Ectodermal cell (in vitro differentiated cells): ENCODE measurements around the gene ULK1. TPM values are rescaled to one million over a fixed set of nuclear protein-coding genes. Genes with fewer than 3 reads are reported as not detected.

Experiments
- H3K27ac ChIP-seq: 2 replicates; pipeline ENCODE4 v1.7.0; 2013; ENCODE audit warnings: mild to moderate bottlenecking, low read depth, low read length; ENCODE audit not compliant: insufficient read depth, poor library complexity, severe bottlenecking
- H3K27me3 ChIP-seq: 2 replicates; pipeline ENCODE4 v1.7.0; 2013; ENCODE audit warnings: mild to moderate bottlenecking, low read length; ENCODE audit not compliant: insufficient read depth, control insufficient read depth, poor library complexity, severe bottlenecking
- H3K36me3 ChIP-seq: one replicate; pipeline ENCODE4 v1.7.0; 2013; ENCODE audit warnings: low read length; ENCODE audit not compliant: control insufficient read depth, insufficient read depth
- H3K4me1 ChIP-seq: one replicate; pipeline ENCODE4 v1.7.0; 2013; ENCODE audit warnings: low read length; ENCODE audit not compliant: control insufficient read depth, insufficient read depth
- H3K4me3 ChIP-seq: 2 replicates; pipeline ENCODE4 v1.7.0; 2013; ENCODE audit warnings: low read depth, low read length, control low read depth; ENCODE audit not compliant: insufficient read depth
- H3K9me3 ChIP-seq: 2 replicates; pipeline ENCODE4 v1.7.0; 2013; ENCODE audit warnings: mild to moderate bottlenecking, low read length, moderate library complexity; ENCODE audit not compliant: control insufficient read depth
- WGBS, 2 experiments: methylation state at CpG; one replicate each; pipeline ENCODE4 v1.1.7; 2013; ENCODE audit warnings: missing lambda C conversion rate in 2 of 2; 5-methylcytosine and 5-hydroxymethylcytosine counted together
- polyA plus RNA-seq, 4 experiments: library from polyadenylated mRNA; stranded (reverse); fragments of 50-300 nt; gene quantifications; one replicate each; pipeline ENCODE4 v1.2.3, GENCODE V29; 2013

ULK1 gene
- polyA plus RNA-seq (2013, experiment 1 of 4), result 57.1 TPM
- polyA plus RNA-seq (2013, experiment 2 of 4), result 58.6 TPM
- 42.2 TPM for polyA plus RNA-seq (2013, experiment 3 of 4)
- 45.0 TPM for polyA plus RNA-seq (2013, experiment 4 of 4)

DNA sequence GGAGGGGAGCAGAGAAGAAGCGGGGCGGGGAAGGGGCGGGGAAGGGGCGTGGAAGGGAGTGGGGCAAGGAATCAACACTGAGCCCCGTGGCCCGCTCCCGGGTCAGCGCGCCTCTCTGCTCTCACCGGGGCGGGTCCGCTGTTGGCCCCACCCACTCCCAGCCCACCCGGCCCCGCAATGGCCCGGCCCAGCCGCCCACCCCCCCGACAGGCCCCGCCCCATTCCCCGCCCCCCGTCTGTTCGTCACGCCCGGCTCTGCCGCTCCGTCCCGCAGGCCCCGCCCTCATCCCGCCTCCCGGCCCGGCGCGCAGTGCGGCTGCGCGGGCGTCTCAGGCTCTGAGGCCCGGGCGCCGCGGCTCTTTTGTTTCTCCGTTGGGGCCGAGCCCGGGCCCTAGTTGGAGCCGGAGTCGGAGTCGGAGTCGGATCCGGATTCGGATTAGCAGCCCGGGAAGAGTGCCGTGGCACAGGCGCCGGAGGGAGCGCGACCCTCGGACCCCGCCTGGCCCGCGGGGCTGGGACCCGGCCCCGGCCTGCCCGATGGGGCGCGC, at the start of gene ULK1:
ULK1 (plus strand) TSS at position 310 of the 548 bp plus-strand sequence. CDS start 380 bp downstream, outside the sequence.
- Histone ChIP-seq H3K27ac (no peak within 1 kb of the TSS), H3K4me1 (peaks cover 13% of the 10 kb centered on the region), H3K27me3 (no peaks in the 10 kb centered on the region), H3K36me3 (peaks cover 4% of the 10 kb centered on the region), H3K9me3 (no peaks in the 10 kb centered on the region), H3K4me3 (peak within 1 kb of the TSS; percentile 60)
- WGBS, 2 experiments, result 0% methylated on average over 62 to 64 of the region's 64 CpGs

DNA sequence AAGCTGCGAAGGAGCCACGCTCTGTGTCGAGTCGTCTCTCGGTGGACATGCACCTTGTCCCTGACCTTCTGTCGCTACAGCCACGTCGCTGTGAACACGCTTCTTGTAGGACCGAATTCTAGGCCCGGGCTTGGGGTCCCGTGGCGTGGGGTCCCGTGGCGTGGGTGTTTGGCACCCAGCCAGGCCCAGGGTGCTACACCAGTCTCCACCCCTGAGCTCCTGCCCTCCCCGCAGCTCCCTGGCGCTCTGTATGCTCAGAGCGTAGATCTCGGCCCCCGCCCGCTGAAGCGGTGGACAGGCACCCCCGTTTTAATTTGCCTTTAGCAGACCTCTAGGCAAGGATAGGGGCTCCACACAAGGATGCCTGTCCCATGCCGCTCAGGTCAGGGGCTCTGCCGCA, 49.8 kb upstream of the ULK1 start:
- 96% methylated on average over 25 of the region's 25 CpGs for WGBS, 2 experiments

DNA sequence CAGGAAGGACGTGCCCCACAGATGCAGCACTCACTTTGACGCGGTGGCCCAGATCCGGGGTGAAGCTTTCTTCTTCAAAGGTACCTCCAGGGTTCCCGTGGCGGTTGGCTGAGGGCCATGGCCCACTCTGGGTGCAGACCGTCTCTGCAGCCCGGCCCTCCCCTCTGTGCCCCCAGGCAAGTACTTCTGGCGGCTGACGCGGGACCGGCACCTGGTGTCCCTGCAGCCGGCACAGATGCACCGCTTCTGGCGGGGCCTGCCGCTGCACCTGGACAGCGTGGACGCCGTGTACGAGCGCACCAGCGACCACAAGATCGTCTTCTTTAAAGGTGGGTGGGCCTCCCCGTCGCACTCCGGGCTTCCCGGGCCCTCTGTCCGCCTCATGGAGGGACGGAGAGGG, 49.3 kb upstream of the ULK1 start:
- Histone ChIP-seq H3K4me1 (no peaks in the 10 kb centered on the region), H3K9me3 (no peaks in the 10 kb centered on the region), H3K27me3 (no peaks in the 10 kb centered on the region), H3K4me3 (no peak overlapping the region), H3K27ac (no peak overlapping the region), H3K36me3 (no peaks in the 10 kb centered on the region)
- WGBS, 2 experiments, result 93 to 95% methylated on average over 29 of the region's 29 CpGs

More for the DNA sequence above, 49.8 kb upstream of the ULK1 start:
- Histone ChIP-seq H3K4me1 (no peaks in the 10 kb centered on the region), H3K27ac (no peak overlapping the region), H3K4me3 (no peak overlapping the region), H3K27me3 (no peaks in the 10 kb centered on the region), H3K9me3 (no peaks in the 10 kb centered on the region), H3K36me3 (no peaks in the 10 kb centered on the region)

DNA sequence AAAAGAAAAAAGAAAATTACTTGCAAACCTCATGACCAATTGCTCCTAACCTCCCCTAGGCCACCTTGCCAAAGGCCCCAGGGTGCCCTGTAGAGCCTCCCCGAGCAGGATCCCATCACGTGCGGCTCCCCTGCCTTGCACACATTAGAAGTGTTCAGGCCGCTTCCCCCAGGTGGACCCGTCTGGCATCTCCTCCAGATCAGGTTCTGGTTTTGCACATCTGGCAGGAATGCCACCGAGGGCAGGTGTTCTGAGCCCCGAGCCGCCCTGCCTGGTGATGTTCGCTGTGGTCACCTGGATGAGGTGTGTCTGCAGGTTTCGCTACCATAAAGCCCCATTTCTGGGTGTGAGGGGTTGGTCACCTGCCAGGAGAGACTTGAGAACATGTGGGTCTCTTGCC, 47.0 kb upstream of the ULK1 start:
- Histone ChIP-seq H3K9me3 (no peaks in the 10 kb centered on the region), H3K4me1 (no peaks in the 10 kb centered on the region), H3K36me3 (no peaks in the 10 kb centered on the region), H3K4me3 (no peak overlapping the region), H3K27ac (no peak overlapping the region), H3K27me3 (no peaks in the 10 kb centered on the region)
- WGBS, 2 experiments, result 93 to 96% methylated on average over 10 of the region's 10 CpGs

DNA sequence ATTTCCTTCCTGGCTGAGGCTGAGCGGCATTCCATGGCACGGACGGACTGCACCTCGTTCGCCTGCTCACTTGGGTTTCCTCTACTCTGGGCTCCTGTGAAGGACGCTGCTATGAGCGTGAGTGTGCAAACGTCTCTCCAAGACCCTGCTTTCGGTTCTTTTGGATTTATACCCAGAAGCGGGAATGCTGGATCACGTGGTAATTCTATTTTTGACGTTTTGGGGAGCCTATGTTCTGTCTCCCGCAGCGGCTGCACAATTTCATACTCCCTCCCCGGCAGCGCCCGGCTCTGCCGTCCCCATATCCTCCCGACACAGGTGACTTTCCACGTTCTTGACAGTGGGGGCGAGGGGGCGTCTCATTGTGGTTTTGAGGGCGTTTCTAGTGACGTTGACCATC, 45.7 kb upstream of the ULK1 start:
- WGBS, 2 experiments, result 95 to 96% methylated on average over 24 of the region's 24 CpGs
- no peaks in the 10 kb centered on the region for H3K36me3 ChIP-seq

DNA sequence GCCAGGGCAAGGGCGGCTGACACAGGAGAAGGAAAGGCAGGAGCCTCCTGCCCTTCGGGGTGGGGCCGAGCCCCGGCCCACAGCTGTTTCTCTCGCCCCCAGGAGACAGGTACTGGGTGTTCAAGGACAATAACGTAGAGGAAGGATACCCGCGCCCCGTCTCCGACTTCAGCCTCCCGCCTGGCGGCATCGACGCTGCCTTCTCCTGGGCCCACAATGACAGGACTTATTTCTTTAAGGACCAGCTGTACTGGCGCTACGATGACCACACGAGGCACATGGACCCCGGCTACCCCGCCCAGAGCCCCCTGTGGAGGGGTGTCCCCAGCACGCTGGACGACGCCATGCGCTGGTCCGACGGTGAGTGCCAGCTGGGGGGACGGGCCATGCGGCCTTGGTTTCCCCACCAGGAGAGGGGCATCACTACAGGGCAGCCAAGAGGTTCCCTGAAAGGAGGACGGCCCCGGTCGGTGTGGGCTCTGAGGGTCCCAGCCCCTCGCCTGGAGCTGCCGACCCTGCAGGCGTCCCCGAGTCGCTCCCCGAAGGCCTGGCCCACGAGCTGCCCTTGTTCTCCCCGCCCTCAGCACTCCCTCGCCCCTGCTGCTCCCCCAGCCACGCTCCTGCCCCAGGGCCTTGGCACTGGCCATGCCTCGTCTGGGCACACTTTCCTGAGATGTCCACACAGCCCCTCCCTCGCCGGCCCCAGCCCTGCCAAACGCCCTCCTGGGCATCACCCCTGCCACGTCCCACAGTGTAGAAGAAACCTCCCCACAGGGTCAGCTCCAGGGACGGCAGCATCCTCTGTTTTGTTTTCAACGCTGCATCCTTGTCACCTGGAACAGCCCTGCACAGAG, 44.5 kb upstream of the ULK1 start:
- Histone ChIP-seq H3K36me3 (no peaks in the 10 kb centered on the region), H3K27ac (no peak overlapping the region), H3K4me1 (no peaks in the 10 kb centered on the region), H3K4me3 (no peak overlapping the region), H3K27me3 (no peaks in the 10 kb centered on the region), H3K9me3 (no peaks in the 10 kb centered on the region)
- WGBS, 2 experiments, result 94 to 95% methylated on average over 47 of the region's 47 CpGs

More for the DNA sequence above, 45.7 kb upstream of the ULK1 start:
- Histone ChIP-seq H3K4me1 (no peaks in the 10 kb centered on the region), H3K4me3 (no peak overlapping the region), H3K27ac (no peak overlapping the region), H3K9me3 (no peaks in the 10 kb centered on the region), H3K27me3 (no peaks in the 10 kb centered on the region)

DNA sequence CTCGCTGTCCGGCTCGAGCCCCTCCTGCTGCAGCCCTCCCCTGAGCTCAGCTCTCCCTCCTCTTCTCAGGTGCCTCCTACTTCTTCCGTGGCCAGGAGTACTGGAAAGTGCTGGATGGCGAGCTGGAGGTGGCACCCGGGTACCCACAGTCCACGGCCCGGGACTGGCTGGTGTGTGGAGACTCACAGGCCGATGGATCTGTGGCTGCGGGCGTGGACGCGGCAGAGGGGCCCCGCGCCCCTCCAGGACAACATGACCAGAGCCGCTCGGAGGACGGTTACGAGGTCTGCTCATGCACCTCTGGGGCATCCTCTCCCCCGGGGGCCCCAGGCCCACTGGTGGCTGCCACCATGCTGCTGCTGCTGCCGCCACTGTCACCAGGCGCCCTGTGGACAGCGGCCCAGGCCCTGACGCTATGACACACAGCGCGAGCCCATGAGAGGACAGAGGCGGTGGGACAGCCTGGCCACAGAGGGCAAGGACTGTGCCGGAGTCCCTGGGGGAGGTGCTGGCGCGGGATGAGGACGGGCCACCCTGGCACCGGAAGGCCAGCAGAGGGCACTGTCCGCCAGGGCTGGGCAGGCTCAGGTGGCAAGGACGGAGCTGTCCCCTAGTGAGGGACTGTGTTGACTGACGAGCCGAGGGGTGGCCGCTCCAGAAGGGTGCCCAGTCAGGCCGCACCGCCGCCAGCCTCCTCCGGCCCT, 43.4 kb upstream of the ULK1 start:
- H3K4me3 ChIP-seq, result no peak overlapping the region
- no peaks in the 10 kb centered on the region for H3K9me3 ChIP-seq
- WGBS, 2 experiments, result 83 to 86% methylated on average over 41 of the region's 41 CpGs
- no peaks in the 10 kb centered on the region for H3K27me3 ChIP-seq
- H3K36me3 ChIP-seq, result no peaks in the 10 kb centered on the region
- no peaks in the 10 kb centered on the region for H3K4me1 ChIP-seq
- no peak overlapping the region for H3K27ac ChIP-seq

DNA sequence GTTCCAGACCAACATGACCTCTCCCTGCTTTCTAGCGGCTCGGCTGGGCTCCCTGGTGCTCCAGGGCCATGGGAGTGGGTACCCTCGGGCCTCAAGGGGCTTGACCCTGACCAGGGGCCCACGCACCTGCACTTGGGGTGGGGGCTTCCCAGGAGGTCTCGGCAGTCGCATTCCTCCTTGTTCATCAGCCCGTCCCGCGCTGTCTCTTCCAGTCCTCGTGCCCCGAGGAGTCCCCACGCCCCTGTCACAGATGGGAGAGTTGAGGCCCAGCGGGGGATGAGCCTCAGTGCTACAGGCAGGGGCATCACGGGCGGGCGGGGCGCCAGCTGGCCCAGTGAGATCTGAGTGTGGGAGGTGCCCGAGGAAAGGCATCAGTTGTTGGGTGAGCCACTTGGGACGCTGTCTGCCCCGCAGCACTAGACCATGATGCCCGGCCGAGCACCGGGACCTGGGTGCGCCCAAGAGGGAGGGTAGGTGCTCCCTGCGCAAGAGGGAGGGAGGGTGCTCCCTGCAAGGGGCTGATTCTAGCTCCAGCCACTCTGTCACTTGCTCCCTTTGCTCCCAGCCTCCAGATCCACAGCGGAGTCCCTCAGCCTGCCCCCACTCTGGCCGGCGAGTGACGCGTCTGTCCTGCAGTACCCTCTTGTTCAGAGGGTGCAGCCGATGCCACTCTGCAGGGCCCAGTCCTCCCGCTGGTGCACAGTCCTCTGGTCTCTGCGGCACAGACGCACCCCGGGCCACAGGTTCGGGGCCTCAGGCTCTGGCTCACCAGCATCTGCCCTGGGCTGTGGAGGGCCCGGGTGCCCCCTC, 42.5 kb upstream of the ULK1 start:
- Histone ChIP-seq H3K27me3 (no peaks in the 10 kb centered on the region), H3K27ac (no peak overlapping the region)
- 94 to 96% methylated on average over 37 of the region's 37 CpGs for WGBS, 2 experiments

DNA sequence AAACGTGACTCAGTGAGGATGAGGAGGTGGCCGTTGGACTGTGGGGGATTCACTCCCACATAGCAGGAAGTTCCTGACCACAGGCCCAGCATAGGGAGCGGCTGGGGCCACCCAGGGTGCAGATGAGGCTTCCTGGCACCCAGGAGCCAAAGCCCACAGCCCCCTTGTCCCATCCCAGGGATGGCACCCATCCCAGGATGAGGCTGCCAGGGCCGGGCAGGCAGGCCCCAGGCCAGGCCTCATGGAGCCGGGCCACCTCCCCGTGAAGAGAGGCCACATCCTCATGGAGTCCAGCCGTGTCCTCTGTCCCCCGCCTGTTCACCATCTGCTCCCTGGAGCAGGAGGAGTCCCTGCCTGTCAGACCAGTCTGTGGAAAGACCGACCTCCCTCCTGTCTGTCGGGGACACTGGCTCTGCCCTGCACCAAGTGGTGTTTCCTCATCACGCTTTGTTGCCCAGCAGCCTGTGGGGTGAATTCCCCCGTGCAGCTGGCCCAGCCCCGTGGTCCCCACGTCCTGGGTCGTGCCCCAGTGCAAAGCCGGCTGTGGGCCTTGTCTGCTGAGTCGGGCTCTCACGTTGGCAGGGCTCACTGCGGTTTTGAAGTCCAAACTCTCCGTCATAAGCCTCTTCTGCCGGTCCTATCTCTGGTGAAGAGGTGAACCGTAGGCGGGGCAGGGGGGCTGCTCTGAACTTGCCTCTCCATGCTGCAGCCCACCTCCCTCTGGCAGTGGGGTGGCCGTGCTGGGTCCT, 41.7 kb upstream of the ULK1 start:
- WGBS, 2 experiments, result 84% methylated on average over 24 of the region's 24 CpGs
- H3K27me3 ChIP-seq, result no peaks in the 10 kb centered on the region
- no peaks in the 10 kb centered on the region for H3K9me3 ChIP-seq
- H3K4me1 ChIP-seq, result no peaks in the 10 kb centered on the region
- no peak overlapping the region for H3K27ac ChIP-seq
- no peaks in the 10 kb centered on the region for H3K36me3 ChIP-seq
- H3K4me3 ChIP-seq, result no peak overlapping the region

More for the DNA sequence above, 42.5 kb upstream of the ULK1 start:
- H3K9me3 ChIP-seq, result no peaks in the 10 kb centered on the region
- H3K4me3 ChIP-seq, result no peak overlapping the region
- H3K36me3 ChIP-seq, result no peaks in the 10 kb centered on the region
- H3K4me1 ChIP-seq, result no peaks in the 10 kb centered on the region
